H1 (cell line): ENCODE results near the gene HLA-DQA1. TPM values are rescaled to one million over a fixed set of nuclear protein-coding genes. Genes with fewer than 3 reads are reported as not detected.

Experiments
- CTCF ChIA-PET: fragments of 300-600 bp; sonication (Branson Sonifier 250); formaldehyde crosslinking; loops from one replicate; lab custom pipeline; 2021; ENCODE audit not compliant: partially characterized antibody; lab: Charles Lee
- POLR2A ChIA-PET: fragments of 300-600 bp; sonication (Branson Sonifier 250); formaldehyde crosslinking; loops from one replicate; lab custom pipeline; 2021; ENCODE audit warnings: inconsistent platforms; ENCODE audit not compliant: partially characterized antibody; lab: Charles Lee
- DNase-seq, 2 experiments: peaks; one replicate each; pipeline versions ENCODE4 v3.0.0 to v3.0.0-alpha.2; 2010 to 2022; ENCODE audit warnings: low spot score in 2 of 2, low read depth in 1 of 2, mixed read lengths in 1 of 2
- FAIRE-seq: peaks from 2 replicates; lab custom pipeline; 2011; peaks lifted over from hg19 to GRCh38; lab: Jason Lieb, UNC
- H2AFZ ChIP-seq: 2 replicates; pipeline ENCODE4 v1.8.1; 2012; ENCODE audit warnings: low read length, inconsistent platforms
- H2AK5ac ChIP-seq: 2 replicates; pipeline ENCODE4 v1.6.1; 2013; ENCODE audit warnings: low read depth, low read length
- H2BK120ac ChIP-seq: replicated peaks from 2 replicates; pipeline ENCODE3; 2013; ENCODE audit warnings: low read depth, low read length, inconsistent platforms
- H2BK12ac ChIP-seq: 2 replicates; pipeline ENCODE4 v1.6.1; 2013; ENCODE audit warnings: low read depth, low read length
- H2BK15ac ChIP-seq: 2 replicates; pipeline ENCODE4 v1.6.1; 2013; ENCODE audit warnings: low read length
- H2BK20ac ChIP-seq: 2 replicates; pipeline ENCODE4 v1.6.1; 2013; ENCODE audit warnings: low read length
- H2BK5ac ChIP-seq: 2 replicates; pipeline ENCODE4 v1.6.1; 2013; ENCODE audit warnings: low read depth, low read length
- H3K14ac ChIP-seq: 2 replicates; pipeline ENCODE4 v1.6.1; 2013; ENCODE audit warnings: inconsistent platforms; ENCODE audit not compliant: insufficient read length
- H3K18ac ChIP-seq: 2 replicates; pipeline ENCODE4 v1.6.1; 2013; ENCODE audit warnings: low read length; ENCODE audit errors: extremely low read depth
- H3K23ac ChIP-seq: 2 replicates; pipeline ENCODE4 v1.6.1; 2013; ENCODE audit warnings: inconsistent platforms; ENCODE audit not compliant: insufficient read length
- H3K23me2 ChIP-seq: 2 replicates; pipeline ENCODE4 v1.6.1; 2013; ENCODE audit warnings: low read depth, low read length
- H3K27ac ChIP-seq: 2 replicates; pipeline ENCODE4 v1.6.1; 2011; ENCODE audit warnings: low read depth, low read length, inconsistent platforms
- H3K27me3 ChIP-seq, 4 experiments: replicated peaks in 1 of 4; 1 replicate in 1 of 4; 2 replicates in 3 of 4; pipeline versions ENCODE4 v1.6.1 to v1.8.1; 2011 to 2013; ENCODE audit warnings: low read length in 3 of 4, mild to moderate bottlenecking in 3 of 4, inconsistent platforms in 2 of 4, mixed read lengths in 2 of 4, moderate library complexity in 1 of 4; ENCODE audit not compliant: control insufficient read depth in 3 of 4, insufficient read depth in 3 of 4; ENCODE audit errors: extremely low read depth in 1 of 4
- H3K36me3 ChIP-seq, 4 experiments: 2 replicates each; pipeline versions ENCODE4 v1.6.1 to v1.8.1; 2011 to 2013; ENCODE audit warnings: mild to moderate bottlenecking in 4 of 4, low read length in 3 of 4, moderate library complexity in 2 of 4, control low read depth in 1 of 4, inconsistent platforms in 1 of 4; ENCODE audit not compliant: insufficient read depth in 4 of 4, control insufficient read depth in 2 of 4
- H3K4ac ChIP-seq: replicated peaks from 2 replicates; pipeline ENCODE3; 2013; ENCODE audit warnings: low read length, low read depth, mixed read lengths, inconsistent platforms; ENCODE audit not compliant: insufficient read length
- H3K4me1 ChIP-seq, 4 experiments: replicated peaks in 1 of 4; 1 replicate in 1 of 4; 2 replicates in 3 of 4; pipeline versions ENCODE4 v1.6.1 to v1.8.1; 2011 to 2013; ENCODE audit warnings: low read length in 3 of 4, inconsistent platforms in 2 of 4, mixed read lengths in 1 of 4; ENCODE audit not compliant: insufficient read depth in 4 of 4, control insufficient read depth in 3 of 4
- H3K4me2 ChIP-seq, 2 experiments: 2 replicates each; pipeline versions ENCODE4 v1.6.1 to v1.8.1; 2011 to 2013; ENCODE audit warnings: low read depth in 2 of 2, low read length in 2 of 2, control low read depth in 1 of 2, inconsistent platforms in 1 of 2, mild to moderate bottlenecking in 1 of 2; ENCODE audit not compliant: insufficient read depth in 1 of 2
- H3K4me3 ChIP-seq, 4 experiments: fragments of 200-600, 300-600 bp in 1 of 4; sonication (generic), shearing (Covaris generic), sonication (Bioruptor Twin) in 1 of 4; 2 replicates each; pipeline versions ENCODE4 v1.5.1 to v1.8.1; 2011 to 2016; ENCODE audit warnings: low read length in 4 of 4, low read depth in 3 of 4, control low read depth in 2 of 4, inconsistent platforms in 2 of 4, mild to moderate bottlenecking in 2 of 4, mixed read lengths in 1 of 4, moderate library complexity in 1 of 4; ENCODE audit not compliant: insufficient read depth in 2 of 4; ENCODE audit errors: extremely low read depth in 1 of 4
- H3K56ac ChIP-seq: replicated peaks from 2 replicates; pipeline ENCODE3; 2013; ENCODE audit warnings: low read depth, mild to moderate bottlenecking, mixed read lengths, low read length, inconsistent platforms; ENCODE audit not compliant: insufficient read length
- H3K79me1 ChIP-seq: 2 replicates; pipeline ENCODE4 v1.6.1; 2013; ENCODE audit warnings: low read depth, low read length, control low read depth
- H3K79me2 ChIP-seq, 2 experiments: 2 replicates each; pipeline versions ENCODE4 v1.6.1 to v1.8.1; 2012 to 2013; ENCODE audit warnings: low read length in 2 of 2, mild to moderate bottlenecking in 2 of 2, inconsistent platforms in 1 of 2; ENCODE audit not compliant: insufficient read depth in 2 of 2, control insufficient read depth in 1 of 2
- H3K9ac ChIP-seq, 4 experiments: replicated peaks in 1 of 4; 1 replicate in 1 of 4; 2 replicates in 3 of 4; pipeline versions ENCODE4 v1.6.1 to v1.8.1; 2011 to 2013; ENCODE audit warnings: low read depth in 3 of 4, low read length in 3 of 4, control low read depth in 2 of 4, mild to moderate bottlenecking in 2 of 4, moderate library complexity in 2 of 4, inconsistent platforms in 1 of 4; ENCODE audit errors: extremely low read depth in 1 of 4
- H3K9me3 ChIP-seq, 2 experiments: 2 replicates each; pipeline versions ENCODE4 v1.6.1 to v1.8.1; 2012 to 2013; ENCODE audit warnings: mild to moderate bottlenecking in 2 of 2, moderate library complexity in 2 of 2, control low read depth in 1 of 2, inconsistent platforms in 1 of 2, low read depth in 1 of 2, low read length in 1 of 2, mixed read lengths in 1 of 2; ENCODE audit not compliant: insufficient read depth in 2 of 2
- H4K20me1 ChIP-seq, 2 experiments: replicated peaks in 1 of 2; 2 replicates each; pipeline versions ENCODE3 to v1.8.1; 2011 to 2013; ENCODE audit warnings: inconsistent platforms in 2 of 2, low read length in 2 of 2, mild to moderate bottlenecking in 1 of 2; ENCODE audit not compliant: insufficient read depth in 2 of 2, control insufficient read depth in 1 of 2
- H4K5ac ChIP-seq: 2 replicates; pipeline ENCODE4 v1.6.1; 2013; ENCODE audit warnings: low read length, low read depth, mixed read lengths, inconsistent platforms; ENCODE audit not compliant: insufficient read length
- H4K8ac ChIP-seq: 2 replicates; pipeline ENCODE4 v1.8.0; 2013; ENCODE audit warnings: mild to moderate bottlenecking, moderate library complexity, low read length, inconsistent platforms; ENCODE audit not compliant: insufficient read depth; ENCODE audit errors: extremely low read depth
- H4K91ac ChIP-seq: replicated peaks from 2 replicates; pipeline ENCODE3; 2013; ENCODE audit warnings: low read length, mixed read lengths, inconsistent platforms; ENCODE audit not compliant: insufficient read length
- CEBPB ChIP-seq: IDR thresholded peaks from 2 replicates; pipeline ENCODE4 v1.6.1; 2012; ENCODE audit warnings: low read depth, low read length
- GABPA ChIP-seq: IDR thresholded peaks from 2 replicates; pipeline ENCODE4 v1.6.1; 2011; ENCODE audit warnings: mild to moderate bottlenecking, low read length, moderate library complexity, borderline replicate concordance; ENCODE audit not compliant: insufficient read depth
- NRF1 ChIP-seq: IDR thresholded peaks from 2 replicates; pipeline ENCODE4 v1.6.1; 2011; ENCODE audit warnings: mild to moderate bottlenecking, low read depth, low read length, improper control_type of control experiment
- TEAD4 ChIP-seq: IDR thresholded peaks from 2 replicates; pipeline ENCODE4 v1.6.1; 2012; ENCODE audit warnings: low read depth, low read length, inconsistent platforms, mixed read lengths
- WGBS, 2 experiments: shearing (Covaris generic) in 1 of 2; methylation state at CpG; one replicate each; pipeline versions ENCODE4 v1.1.6 to v1.1.7; 2013 to 2015; ENCODE audit warnings: low lambda C conversion rate in 2 of 2, mixed read lengths in 2 of 2, inconsistent platforms in 1 of 2, low coverage in 1 of 2, missing lambda C conversion rate in 1 of 2; ENCODE audit not compliant: insufficient replicate concordance in 2 of 2, insufficient coverage in 1 of 2, insufficient read length in 1 of 2; ENCODE audit errors: extremely low coverage in 1 of 2, missing lambda C conversion rate in 1 of 2; 5-methylcytosine and 5-hydroxymethylcytosine counted together
- polyA plus RNA-seq, 7 experiments: library from polyadenylated mRNA; depleted of rRNA in 3 of 7; stranded (reverse) in 5 of 7; unstranded in 2 of 7; fragments of >200 nt in 5 of 7; fragments of 200-250 nt in 2 of 7; gene quantifications; 1 replicate in 5 of 7; 2 replicates in 1 of 7; 4 replicates in 1 of 7; pipeline versions ENCODE4 v1.2.1 to v1.2.3, GENCODE V29; 2011 to 2013; ENCODE audit warnings: missing spikeins in 2 of 7, mixed read lengths in 2 of 7
- total RNA-seq: library from RNA; stranded (reverse); fragmentation: NEBNext Ultra II Directional; extraction: Animal tissue kit (Norgen Biotek cat#: 25700); gene quantifications from 2 replicates; pipeline ENCODE4 v1.2.1, GENCODE V29; 2021

Gene HLA-DQA1
- total and polyA plus RNA-seq, 2 of the 8 experiments (the other 6 are each of a cell fraction or from before 2014, with no cell fraction given) = 0.12 TPM; not detected in 1

DNA sequence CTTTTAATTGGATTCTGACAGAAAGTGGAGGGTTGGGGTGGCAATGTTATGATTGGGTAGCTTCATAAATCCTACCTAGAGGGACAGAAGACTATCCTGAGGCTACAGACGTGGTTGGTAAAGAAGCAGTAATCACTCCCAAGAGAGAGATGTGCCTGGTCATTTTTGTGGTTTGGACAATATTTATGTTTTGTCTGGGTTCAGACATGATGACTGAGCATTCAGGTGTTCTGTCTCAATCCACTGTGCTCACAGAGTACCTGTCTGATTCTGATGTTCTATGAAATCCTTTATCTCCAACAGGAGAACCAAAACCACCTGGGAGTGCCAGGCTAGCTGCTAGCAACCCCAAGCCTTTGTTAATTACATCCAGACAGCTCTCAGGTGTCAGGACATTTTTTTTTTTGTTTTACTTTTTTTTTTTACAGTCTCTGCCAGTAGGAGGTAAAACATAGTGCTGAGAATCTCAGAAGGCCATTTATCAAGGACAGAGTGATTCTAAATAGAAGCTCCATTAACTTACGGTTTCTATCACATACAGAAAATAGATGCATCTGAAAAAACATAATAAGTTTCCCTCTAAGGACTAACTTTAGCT, 1.6 kb upstream of the HLA-DQA1 start:
- H3K23ac ChIP-seq = no peak overlapping the region
- no peaks in the 10 kb centered on the region for H3K79me2 ChIP-seq
- DNase-seq = no peak
- H2BK120ac ChIP-seq = no peak overlapping the region
- H3K4me2 ChIP-seq = no peak overlapping the region
- TF ChIP-seq CEBPB = no peak
- no peak for TF ChIP-seq NRF1
- TF ChIP-seq TEAD4 = no peak
- no peak for TF ChIP-seq GABPA
- H4K8ac ChIP-seq = no peak overlapping the region
- H3K79me1 ChIP-seq = no peaks in the 10 kb centered on the region
- H3K23me2 ChIP-seq = no peaks in the 10 kb centered on the region
- H2AK5ac ChIP-seq = no peak overlapping the region
- H3K14ac ChIP-seq = no peak overlapping the region
- H3K36me3 ChIP-seq = no peaks in the 10 kb centered on the region
- POLR2A ChIA-PET = no interaction called here
- H3K4me3 ChIP-seq = no peak overlapping the region
- H3K9me3 ChIP-seq = no peaks in the 10 kb centered on the region
- no peak overlapping the region for H2BK20ac ChIP-seq
- CTCF ChIA-PET = interaction anchor here (1.4 kb wide), 1 partner anchor 13 kb away, joined by 6 read pairs; no protein-coding TSS in a partner anchor
- H4K5ac ChIP-seq = no peak overlapping the region
- no peak overlapping the region for H2BK12ac ChIP-seq
- no peak overlapping the region for H3K4ac ChIP-seq
- no peak overlapping the region for H3K56ac ChIP-seq
- H3K4me1 ChIP-seq = no peaks in the 10 kb centered on the region
- H4K91ac ChIP-seq = no peak overlapping the region
- no peak overlapping the region for H2BK5ac ChIP-seq
- H4K20me1 ChIP-seq = no peaks in the 10 kb centered on the region
- no peaks in the 10 kb centered on the region for H3K27me3 ChIP-seq
- H2AFZ ChIP-seq = no peak overlapping the region
- 41% methylated on average over 2 of the region's 2 CpGs; no CpG with 5 or more reads in 1 of the 2 experiments for WGBS, 2 experiments
- FAIRE-seq = no peak
- no peak overlapping the region for H3K27ac ChIP-seq
- no peak overlapping the region for H3K18ac ChIP-seq
- H3K9ac ChIP-seq = no peak overlapping the region
- no peak overlapping the region for H2BK15ac ChIP-seq
